CD4-positive, alpha-beta T cell treated with Interleukin-4 for 1 hour (primary cell): ENCODE results near the gene KIF11.
"Not testable (repeated sequence)": the region's sequence is repeated elsewhere in the genome, so short reads cannot be mapped to it uniquely, and the experiment has no call there.

Experiments
- DNase-seq, 2 donors: peaks; one replicate each; pipeline ENCODE4 v3.0.0-alpha.2; 2020 to 2022

The KIF11 gene

GRCh38 chr10:92591550-92592022 lies 1.3 kb upstream of the KIF11 start:
- DNase-seq: peak; percentile 92 to 93

GRCh38 chr10:92593619-92594588 lies 974 bp downstream of the KIF11 start:
- DNase-seq: peak in 1 of 2 donors; percentile 42

GRCh38 chr10:92595505-92595904 lies 2.6 kb downstream of the KIF11 start:
- DNase-seq: no peak

GRCh38 chr10:92598321-92598720 lies 5.4 kb downstream of the KIF11 start:
- DNase-seq: no peak

- DNase-seq: peak in 1 of 2 donors; percentile 39
These were observed 11.9 kb downstream of the KIF11 start for GRCh38 chr10:92604841-92605240.

GRCh38 chr10:92615515-92615914 lies 22.6 kb downstream of the KIF11 start:
- DNase-seq: no peak

- no peak for DNase-seq
These were observed 26.4 kb downstream of the KIF11 start for GRCh38 chr10:92619368-92619767.

GRCh38 chr10:92627845-92628480 lies 35.0 kb downstream of the KIF11 start:
- no peak for DNase-seq

- DNase-seq: no peak
These were observed 37.0 kb downstream of the KIF11 start for GRCh38 chr10:92629945-92630344.

- no peak for DNase-seq
These were observed 45.1 kb downstream of the KIF11 start for GRCh38 chr10:92638037-92638436.

GRCh38 chr10:92640107-92640506 lies 47.2 kb downstream of the KIF11 start:
- peak in 1 of 2 donors; percentile 5 for DNase-seq

- no peak for DNase-seq
These were observed 48.6 kb downstream of the KIF11 start for GRCh38 chr10:92641492-92641891.

GRCh38 chr10:92644921-92645320 lies 52.0 kb downstream of the KIF11 start:
- no peak for DNase-seq

- DNase-seq: not testable (repeated sequence)
These were observed 57.9 kb downstream of the KIF11 start for GRCh38 chr10:92650864-92651263.

- DNase-seq: no peak
These were observed 62.5 kb downstream of the KIF11 start for GRCh38 chr10:92655426-92655825.

GRCh38 chr10:92656266-92656961 lies 63.5 kb downstream of the KIF11 start:
- no peak for DNase-seq

- no peak for DNase-seq
These were observed 64.1 kb downstream of the KIF11 start for GRCh38 chr10:92657024-92657423.

GRCh38 chr10:92662848-92663247 lies 69.9 kb downstream of the KIF11 start:
- no peak for DNase-seq

- DNase-seq: no peak
These were observed 71.4 kb downstream of the KIF11 start for GRCh38 chr10:92664322-92664721.

GRCh38 chr10:92667078-92667477 lies 74.1 kb downstream of the KIF11 start:
- no peak for DNase-seq

- DNase-seq: no peak
These were observed 84.8 kb downstream of the KIF11 start for GRCh38 chr10:92677708-92678107.

- no peak for DNase-seq
These were observed 85.3 kb downstream of the KIF11 start for GRCh38 chr10:92678206-92678605.

- DNase-seq: no peak
These were observed 88.4 kb downstream of the KIF11 start for GRCh38 chr10:92681306-92681834.
